Mesenteric fat pad (tissue), 1 donor: Measurements from ENCODE around the gene CDC16. TPM values are rescaled to one million over a fixed set of nuclear protein-coding genes. Genes with fewer than 3 reads are reported as not detected.
"Not testable (repeated sequence)": the region's sequence is repeated elsewhere in the genome, so short reads cannot be mapped to it uniquely, and the experiment has no call there.

Experiments
- DNase-seq: peaks from one replicate; pipeline ENCODE4 v3.0.0-alpha.2; 2020; ENCODE audit warnings: low spot score
- long read RNA-seq: library from polyadenylated mRNA; unstranded; transcript quantifications from one replicate; pipeline ENCODE4 v2.0.0, GENCODE V29; 2020
- total RNA-seq: library from RNA; stranded (reverse); fragmentation: NEBNext Ultra II Directional; extraction: Animal tissue kit (Norgen Biotek cat#: 25700); gene quantifications from one replicate; pipeline ENCODE4 v1.2.1, GENCODE V29; 2021
- donor health status: DM: yes; HTN: yes; CAD: no.

The CDC16 gene
- 70.0 TPM for total RNA-seq
- long read RNA-seq, transcript CDC16-203 (18 exons, 2,203 nt) = minor isoform, 31 of 107 reads
- long read RNA-seq, transcript CDC16-204 (19 exons, 2,211 nt) = major isoform, 33 of 107 reads
- long read RNA-seq, partial matches to known transcripts = 10 of 107 reads
- long read RNA-seq, other reads (novel, unspliced or antisense) = 27 of 107 reads

- DNase-seq = peak; percentile 96
Measured at GRCh38 chr13:114234645-114235421, at the start of gene CDC16. Gene CDC16 (plus strand): TSS chr13:114234897. CDS start chr13:114235085, 188 bp downstream.

- no peak for DNase-seq
Measured at GRCh38 chr13:114185182-114185971, 49.3 kb upstream of the CDC16 start.

GRCh38 chr13:114194853-114195252, 39.8 kb upstream of the CDC16 start:
- DNase-seq = no peak

- no peak for DNase-seq
Measured at GRCh38 chr13:114196629-114197028, 38.1 kb upstream of the CDC16 start.

- DNase-seq = no peak
Measured at GRCh38 chr13:114198556-114198955, 36.1 kb upstream of the CDC16 start.

GRCh38 chr13:114199526-114199925, 35.2 kb upstream of the CDC16 start:
- not testable (repeated sequence) for DNase-seq

GRCh38 chr13:114199954-114200353, 34.7 kb upstream of the CDC16 start:
- DNase-seq = no peak

GRCh38 chr13:114200399-114200911, 34.2 kb upstream of the CDC16 start:
- no peak for DNase-seq

GRCh38 chr13:114202581-114202980, 32.1 kb upstream of the CDC16 start:
- DNase-seq = no peak

- DNase-seq = no peak
Measured at GRCh38 chr13:114203536-114203935, 31.2 kb upstream of the CDC16 start.

GRCh38 chr13:114204894-114205293, 29.8 kb upstream of the CDC16 start:
- DNase-seq = no peak

- DNase-seq = no peak
Measured at GRCh38 chr13:114208134-114208533, 26.6 kb upstream of the CDC16 start.

GRCh38 chr13:114211446-114212157, 23.1 kb upstream of the CDC16 start:
- DNase-seq = no peak

GRCh38 chr13:114212158-114212495, 22.6 kb upstream of the CDC16 start:
- no peak for DNase-seq

- no peak for DNase-seq
Measured at GRCh38 chr13:114213980-114214379, 20.7 kb upstream of the CDC16 start.

- no peak for DNase-seq
Measured at GRCh38 chr13:114219392-114219791, 15.3 kb upstream of the CDC16 start.

- no peak for DNase-seq
Measured at GRCh38 chr13:114222461-114222968, 12.2 kb upstream of the CDC16 start.

GRCh38 chr13:114224201-114224600, 10.5 kb upstream of the CDC16 start:
- DNase-seq = no peak

GRCh38 chr13:114225610-114226009, 9.1 kb upstream of the CDC16 start:
- no peak for DNase-seq

GRCh38 chr13:114226088-114226487, 8.6 kb upstream of the CDC16 start:
- DNase-seq = no peak

- DNase-seq = peak; percentile 95
Measured at GRCh38 chr13:114226699-114227323, 7.9 kb upstream of the CDC16 start.
